Middle frontal gyrus (tissue), 1 donor: ENCODE measurements around the gene TDRD6.
"Not testable (repeated sequence)": the region's sequence is repeated elsewhere in the genome, so short reads cannot be mapped to it uniquely, and the experiment has no call there.

Experiments
- DNase-seq: peaks from one replicate; pipeline ENCODE4 v3.0.0-alpha.2; 2015; ENCODE audit warnings: low spot score; ENCODE audit errors: extremely low spot score

Gene TDRD6

DNA sequence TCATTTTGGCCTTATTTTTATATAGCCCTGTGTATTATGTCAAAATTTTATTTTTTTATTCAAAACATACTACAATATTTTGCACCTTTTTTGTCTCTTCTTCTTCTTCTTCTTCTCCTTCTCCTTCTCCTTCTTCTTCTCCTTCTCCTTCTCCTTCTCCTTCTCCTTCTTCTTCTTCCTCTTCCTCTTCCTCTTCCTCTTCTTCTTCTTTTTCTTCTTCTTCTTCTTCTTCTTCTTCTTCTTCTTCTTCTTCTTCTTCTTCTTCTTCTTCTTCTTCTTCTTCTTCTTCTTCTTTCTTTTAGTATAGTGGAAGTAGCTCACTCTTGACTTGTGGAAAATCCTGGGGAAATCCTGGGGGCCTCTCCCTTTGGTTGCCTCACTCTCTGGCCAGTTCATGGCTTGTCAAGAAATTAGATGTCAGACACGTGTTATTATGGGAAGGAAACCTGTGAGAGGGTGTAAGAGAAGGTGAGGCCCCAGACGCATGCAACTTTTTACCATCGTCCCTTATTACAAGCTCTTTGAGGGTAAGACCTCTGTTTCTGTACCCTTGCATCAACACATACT lies 56.6 kb downstream of the TDRD6 start:
- DNase-seq = not testable (repeated sequence)

DNA sequence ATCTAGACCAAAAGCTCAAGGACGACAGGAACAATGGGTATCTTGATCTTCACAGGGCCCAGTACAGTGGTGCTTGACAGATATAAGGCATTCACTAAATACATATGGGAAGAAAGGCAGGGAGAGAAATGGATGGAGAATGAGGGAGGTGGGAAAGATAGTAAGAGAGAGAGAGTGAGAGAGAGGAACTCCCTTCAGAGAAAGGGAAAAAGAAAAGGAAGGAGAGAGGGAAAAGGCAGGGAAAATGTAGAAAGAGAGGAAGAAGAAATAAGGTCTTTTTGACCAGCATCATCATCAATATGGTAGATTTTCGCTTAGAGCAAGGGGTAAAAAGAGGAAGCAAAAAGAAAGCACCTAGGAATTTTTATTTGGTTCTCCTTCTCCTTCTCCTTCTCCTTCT lies 58.3 kb downstream of the TDRD6 start:
- DNase-seq = no peak

GRCh38 chr6:46746696-46747095 lies 59.0 kb downstream of the TDRD6 start, which contains the start of gene ANKRD66:
Gene ANKRD66 (plus strand): TSS chr6:46746933. CDS start chr6:46751949, 5,016 bp downstream.
- DNase-seq = no peak

GRCh38 chr6:46748940-46749503 lies 61.3 kb downstream of the TDRD6 start:
- DNase-seq = no peak

DNA sequence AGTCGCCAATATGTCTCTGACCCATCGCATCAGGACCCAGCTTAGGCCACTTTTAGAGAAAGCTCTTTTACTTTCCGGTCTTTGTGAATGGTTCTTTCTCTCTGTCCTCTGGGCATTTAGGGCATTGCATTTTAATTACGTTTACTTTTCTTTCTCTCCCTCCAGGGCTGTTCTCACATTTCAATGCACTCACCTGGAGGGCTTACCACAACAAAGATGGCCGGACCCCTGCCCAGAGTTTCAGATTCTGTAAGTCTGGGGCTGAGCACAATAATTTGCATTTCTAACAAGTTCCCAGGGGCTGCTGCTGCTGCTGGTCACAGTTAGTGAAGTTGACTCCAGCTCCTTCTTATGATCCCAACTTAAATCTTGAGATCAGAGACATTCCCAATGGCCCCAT lies 62.0 kb downstream of the TDRD6 start:
- no peak for DNase-seq

GRCh38 chr6:46751658-46752057 lies 64.0 kb downstream of the TDRD6 start:
- no peak for DNase-seq
